ENCODE data around the gene ASB18. TPM values are rescaled to one million over a fixed set of nuclear protein-coding genes. Genes with fewer than 3 reads are reported as not detected.

Gene ASB18
- total RNA-seq, 1 experiment from 2014 or later, result not detected

DNA sequence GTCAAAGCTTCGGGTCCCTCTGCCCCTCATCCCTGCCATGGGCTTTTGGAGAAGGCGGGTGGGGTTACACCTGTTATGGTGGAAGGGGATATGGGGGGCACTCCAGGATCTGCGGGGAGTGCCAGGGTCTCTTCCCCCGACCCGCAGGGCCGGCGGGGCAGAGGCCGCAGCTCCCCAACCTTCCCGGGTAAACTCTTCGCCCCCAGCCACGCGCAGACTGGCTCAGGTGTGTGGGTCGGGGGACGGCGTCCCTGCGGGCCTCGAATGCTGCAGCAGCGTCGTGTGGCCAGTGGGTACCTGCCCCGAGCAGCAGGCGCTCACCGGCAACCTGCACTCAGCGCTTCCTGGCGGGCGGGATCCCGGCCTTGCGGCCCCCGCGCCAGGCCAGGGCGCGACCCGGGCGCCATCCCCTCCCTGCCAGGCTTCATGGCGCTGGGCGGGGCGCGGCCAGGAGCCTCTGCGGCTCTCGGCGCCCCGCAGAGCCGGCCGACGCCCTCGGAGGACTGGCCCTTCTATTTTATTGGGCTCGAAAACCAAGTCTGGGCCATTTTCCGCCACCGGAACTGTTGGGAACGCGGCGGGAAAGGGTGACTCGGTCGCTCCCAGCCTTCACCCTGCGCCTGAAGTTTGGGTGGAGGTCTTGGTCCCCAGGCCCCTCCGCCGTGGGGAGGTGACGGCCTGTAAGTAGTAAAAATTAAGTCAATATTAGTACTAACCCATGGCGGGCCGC is 100.6 kb downstream of the ASB18 start:
- Mint-ChIP-seq H3K36me3 (ENCODE audit: insufficient read depth, unreplicated experiment) (peaks cover 6% of the 10 kb centered on the region), H3K27me3 (ENCODE audit: insufficient read depth, unreplicated experiment) (peaks cover 12% of the 10 kb centered on the region), H3K27ac (ENCODE audit: low read depth, unreplicated experiment) (no peak overlapping the region), H3K4me1 (ENCODE audit: insufficient read depth, unreplicated experiment) (peaks cover 6% of the 10 kb centered on the region), H3K4me3 (ENCODE audit: unreplicated experiment) (no peak overlapping the region), H3K9me3 (ENCODE audit: unreplicated experiment) (no peaks in the 10 kb centered on the region)
- intact Hi-C loops (cut with micrococcal nuclease), result no loop called here
- no TSS peak for BruUV-seq (replicated peaks)
- no peak for TF ChIP-seq CTCF (IDR thresholded peaks at IDR 0.05; ENCODE audit: unreplicated experiment)
- ChIA-PET POLR2A (no interaction called here), CTCF (interaction anchor here (0.5 to 1.5 kb wide), 3 partner anchors 14 to 291 kb away, joined by 5 to 6 read pairs (median 5); no protein-coding TSS in a partner anchor)
- no peak for DNase-seq (ENCODE audit: unreplicated experiment)

GRCh38 chr2:236162882-236163470 is 101.2 kb downstream of the ASB18 start:
- no peak for TF ChIP-seq CTCF (IDR thresholded peaks at IDR 0.05; ENCODE audit: unreplicated experiment)
- ChIA-PET POLR2A (interaction anchor here (0.6 kb wide), 1 partner anchor 43 kb away, joined by 4 read pairs; no protein-coding TSS in a partner anchor), CTCF (interaction anchor here (0.5 to 1.5 kb wide), 5 partner anchors 13 to 383 kb away, joined by 4 to 6 read pairs (median 5); no protein-coding TSS in a partner anchor)
- BruUV-seq (replicated peaks), result no TSS peak
- no peak for DNase-seq (ENCODE audit: unreplicated experiment)
- no peak overlapping the region for H3K27ac Mint-ChIP-seq (ENCODE audit: low read depth, unreplicated experiment)
- peaks cover 6% of the 10 kb centered on the region for H3K36me3 Mint-ChIP-seq (ENCODE audit: insufficient read depth, unreplicated experiment)
- H3K4me1 Mint-ChIP-seq (ENCODE audit: insufficient read depth, unreplicated experiment), result peaks cover 6% of the 10 kb centered on the region
- intact Hi-C loops (cut with micrococcal nuclease), result no loop called here
- no peaks in the 10 kb centered on the region for H3K9me3 Mint-ChIP-seq (ENCODE audit: unreplicated experiment)
- no peak overlapping the region for H3K4me3 Mint-ChIP-seq (ENCODE audit: unreplicated experiment)
- peaks cover 12% of the 10 kb centered on the region for H3K27me3 Mint-ChIP-seq (ENCODE audit: insufficient read depth, unreplicated experiment)

GRCh38 chr2:236162031-236162845 is 102.0 kb downstream of the ASB18 start:
- CTCF ChIA-PET, result interaction anchor here (0.6 to 1.5 kb wide), 5 partner anchors 14 to 383 kb away, joined by 4 to 6 read pairs (median 5); no protein-coding TSS in a partner anchor
- Mint-ChIP-seq H3K27ac (ENCODE audit: low read depth, unreplicated experiment) (no peak overlapping the region), H3K36me3 (ENCODE audit: insufficient read depth, unreplicated experiment) (peaks cover 6% of the 10 kb centered on the region), H3K9me3 (ENCODE audit: unreplicated experiment) (no peaks in the 10 kb centered on the region), H3K27me3 (ENCODE audit: insufficient read depth, unreplicated experiment) (peaks cover 12% of the 10 kb centered on the region), H3K4me1 (ENCODE audit: insufficient read depth, unreplicated experiment) (peaks cover 6% of the 10 kb centered on the region), H3K4me3 (ENCODE audit: unreplicated experiment) (no peak overlapping the region)
- POLR2A ChIA-PET, result no interaction called here
- no peak for DNase-seq (ENCODE audit: unreplicated experiment)
- intact Hi-C loops (cut with micrococcal nuclease), result no loop called here
- TF ChIP-seq CTCF (IDR thresholded peaks at IDR 0.05; ENCODE audit: unreplicated experiment), result no peak
- BruUV-seq (replicated peaks), result no TSS peak

DNA sequence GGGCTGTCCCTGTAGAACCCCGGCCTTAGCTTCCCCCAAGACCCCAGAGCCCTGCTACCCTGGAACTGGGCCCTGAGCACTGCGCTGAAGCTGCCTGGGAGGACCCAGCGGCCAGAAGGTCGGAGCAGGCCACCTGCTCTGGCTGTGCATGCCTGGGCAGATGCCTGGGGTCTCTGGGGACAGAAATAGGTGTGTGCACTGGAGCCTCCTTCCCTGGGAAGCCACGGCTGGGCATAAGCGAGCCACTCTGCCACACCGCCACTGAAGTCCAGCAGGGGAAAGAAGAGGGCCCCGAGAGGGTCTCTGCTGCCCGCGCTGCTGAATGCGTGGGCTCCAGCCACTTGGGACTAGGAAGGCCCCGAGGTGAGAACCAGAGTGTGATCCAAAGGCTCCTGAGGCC is 102.7 kb downstream of the ASB18 start:
- no peak for DNase-seq (ENCODE audit: unreplicated experiment)
- ChIA-PET CTCF (interaction anchor here (1.5 kb wide), 1 partner anchor 14 kb away, joined by 4 read pairs; no protein-coding TSS in a partner anchor), POLR2A (no interaction called here)
- Mint-ChIP-seq H3K27me3 (ENCODE audit: insufficient read depth, unreplicated experiment) (peaks cover 9% of the 10 kb centered on the region), H3K36me3 (ENCODE audit: insufficient read depth, unreplicated experiment) (peaks cover 6% of the 10 kb centered on the region), H3K9me3 (ENCODE audit: unreplicated experiment) (no peaks in the 10 kb centered on the region), H3K27ac (ENCODE audit: low read depth, unreplicated experiment) (no peak overlapping the region), H3K4me3 (ENCODE audit: unreplicated experiment) (no peak overlapping the region), H3K4me1 (ENCODE audit: insufficient read depth, unreplicated experiment) (peaks cover 6% of the 10 kb centered on the region)
- no TSS peak for BruUV-seq (replicated peaks)
- no peak for TF ChIP-seq CTCF (IDR thresholded peaks at IDR 0.05; ENCODE audit: unreplicated experiment)
- intact Hi-C loops (cut with micrococcal nuclease), result no loop called here

All from MCF 10A (cell line).